HG02798 (cell line): ENCODE data around the gene TRAF3.
A peak's percentile ranks its signal among the peaks of the same experiment; 100 is the strongest.
"Not testable (repeated sequence)": the region's sequence is repeated elsewhere in the genome, so short reads cannot be mapped to it uniquely, and the experiment has no call there.

Source experiments
- ATAC-seq: cut with Tn5 transposase; IDR thresholded peaks from one replicate; pipeline ENCODE4 v1.9.1; 2021; ENCODE audit warnings: mild to moderate bottlenecking; ENCODE audit not compliant: unreplicated experiment, poor library complexity

TRAF3 gene

GRCh38 chr14:102916347-102917055 is 139.3 kb downstream of the TRAF3 start:
- ATAC-seq: no peak

DNA sequence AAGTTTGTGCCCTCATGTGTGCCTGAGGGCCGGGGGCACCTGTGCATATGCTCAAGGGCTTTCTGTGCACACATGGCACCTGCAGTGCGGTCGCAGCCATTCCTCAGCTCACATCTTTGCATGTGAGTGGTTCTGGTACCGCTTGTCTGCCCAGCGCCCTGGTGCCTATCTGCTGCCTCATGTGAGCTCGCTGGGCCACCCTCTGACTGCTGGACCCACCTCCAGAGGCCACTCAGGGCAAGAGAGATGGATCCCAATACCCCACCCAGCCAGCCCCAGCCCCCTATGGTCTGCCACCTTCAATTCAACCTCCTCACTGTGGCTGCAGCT is 139.8 kb downstream of the TRAF3 start:
- no peak for ATAC-seq

- ATAC-seq: no peak
Measured at GRCh38 chr14:102917469-102918211, 140.4 kb downstream of the TRAF3 start.

DNA sequence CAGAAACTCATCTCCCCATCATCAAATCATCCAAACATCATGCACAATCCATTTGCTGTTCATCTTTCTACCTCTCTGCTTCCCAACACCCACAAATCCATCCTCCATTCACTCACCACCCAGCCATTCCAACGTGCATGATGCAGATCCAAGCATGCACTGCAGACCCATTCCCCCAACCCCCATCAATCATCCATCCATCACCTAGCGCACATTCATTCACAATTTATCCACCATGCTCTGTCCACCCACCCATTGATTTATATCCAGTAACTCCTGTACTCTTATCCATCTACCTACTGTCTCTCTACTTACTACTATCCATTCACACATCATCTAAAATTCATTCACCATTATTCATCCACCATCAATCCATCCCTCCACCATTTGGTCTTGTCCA is 141.2 kb downstream of the TRAF3 start:
- no peak for ATAC-seq

DNA sequence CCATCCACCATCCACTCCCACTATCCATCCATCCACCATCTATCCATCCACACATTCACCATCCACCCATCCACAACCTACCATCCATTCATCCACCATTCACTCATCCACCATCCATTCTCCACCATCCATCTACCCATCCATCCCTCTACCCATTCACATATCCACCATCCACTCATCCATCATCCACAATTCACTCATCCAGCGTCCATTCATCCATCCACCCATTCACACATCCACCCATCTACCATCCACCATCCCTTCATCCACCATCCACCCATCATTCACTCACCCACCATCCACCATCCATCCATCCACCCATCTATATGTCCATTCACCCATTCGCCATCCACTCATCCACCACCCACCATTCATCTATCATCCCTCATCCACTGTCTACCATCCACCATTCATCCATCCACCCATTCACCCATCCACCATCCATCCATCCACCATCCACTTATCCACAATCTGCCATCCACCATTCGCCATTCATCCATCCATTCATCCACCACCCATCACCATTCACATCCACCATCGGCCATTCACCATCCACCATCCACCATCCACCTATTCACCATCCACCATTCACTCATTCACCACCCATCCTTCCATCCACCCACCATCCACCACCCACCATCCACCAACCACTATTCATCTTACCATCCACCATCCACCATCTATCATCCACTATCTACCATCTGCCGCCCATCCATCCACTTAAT is 143.2 kb downstream of the TRAF3 start:
- no peak for ATAC-seq

- ATAC-seq: no peak
Measured at GRCh38 chr14:102920998-102921304, 143.7 kb downstream of the TRAF3 start.

GRCh38 chr14:102922490-102923200 is 145.4 kb downstream of the TRAF3 start, which contains the start of gene AMN:
TSS of gene AMN (plus strand) at chr14:102922663. CDS start at chr14:102922689, 26 bp downstream.
- no peak for ATAC-seq

DNA sequence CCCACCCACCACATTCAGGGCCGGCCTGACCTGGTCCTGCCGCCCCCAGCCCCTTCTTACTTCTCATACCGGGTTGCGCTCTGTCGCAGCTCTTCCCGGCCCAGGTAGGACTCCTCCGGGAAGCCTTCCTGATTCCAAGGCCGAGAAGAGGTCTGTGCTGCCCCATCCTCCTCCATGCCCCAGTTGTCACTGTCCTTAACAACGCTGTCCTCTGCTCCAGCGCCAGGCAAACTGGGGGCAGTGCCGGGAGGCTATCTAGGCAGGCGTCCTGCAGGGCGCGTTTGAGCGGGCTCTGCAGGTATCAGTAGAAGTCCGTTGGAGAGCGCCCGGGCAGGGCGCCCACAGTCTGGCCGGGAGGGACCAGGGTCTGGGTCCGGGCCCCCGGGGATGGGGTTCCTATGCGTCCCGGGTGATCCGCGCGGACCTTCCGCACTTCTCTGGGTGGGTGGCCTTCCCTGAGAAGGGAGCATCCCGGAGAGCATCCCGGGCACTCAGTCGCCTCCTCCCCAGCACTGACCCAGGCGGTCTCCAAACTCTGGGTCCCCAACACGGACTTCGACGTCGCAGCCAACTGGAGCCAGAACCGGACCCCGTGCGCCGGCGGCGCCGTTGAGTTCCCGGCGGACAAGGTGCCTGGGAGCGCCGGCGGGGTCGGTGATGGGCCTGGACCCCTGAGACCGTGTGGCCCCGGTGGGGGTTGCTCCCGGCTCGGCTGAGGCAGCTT is 146.1 kb downstream of the TRAF3 start:
- no peak for ATAC-seq

DNA sequence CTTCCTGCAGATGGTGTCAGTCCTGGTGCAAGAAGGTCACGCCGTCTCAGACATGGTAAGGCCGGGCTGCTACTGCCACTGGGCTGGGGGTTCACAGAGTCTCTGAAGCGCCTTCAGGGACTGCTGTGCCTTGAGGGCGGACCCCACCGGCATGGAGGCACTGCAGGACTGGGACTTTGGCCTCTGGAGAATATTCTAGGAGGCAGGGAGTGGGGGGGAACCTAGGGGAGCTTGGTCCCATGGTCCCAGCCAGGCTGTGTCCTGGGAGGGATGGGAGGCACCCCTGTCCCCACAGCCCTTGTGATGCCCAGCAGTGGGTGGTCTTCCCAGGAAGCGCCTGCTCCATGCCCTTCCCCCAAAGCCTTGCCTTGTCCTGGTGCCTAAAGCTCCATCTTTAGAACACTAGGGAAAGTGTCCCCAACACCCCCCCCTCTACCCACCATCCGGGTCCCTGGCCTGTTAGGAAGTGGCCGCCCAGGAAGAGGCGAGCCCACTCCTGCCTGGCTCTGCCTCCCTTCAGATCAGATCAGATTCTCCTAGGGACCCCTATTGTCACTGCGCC is 146.8 kb downstream of the TRAF3 start:
- no peak for ATAC-seq

DNA sequence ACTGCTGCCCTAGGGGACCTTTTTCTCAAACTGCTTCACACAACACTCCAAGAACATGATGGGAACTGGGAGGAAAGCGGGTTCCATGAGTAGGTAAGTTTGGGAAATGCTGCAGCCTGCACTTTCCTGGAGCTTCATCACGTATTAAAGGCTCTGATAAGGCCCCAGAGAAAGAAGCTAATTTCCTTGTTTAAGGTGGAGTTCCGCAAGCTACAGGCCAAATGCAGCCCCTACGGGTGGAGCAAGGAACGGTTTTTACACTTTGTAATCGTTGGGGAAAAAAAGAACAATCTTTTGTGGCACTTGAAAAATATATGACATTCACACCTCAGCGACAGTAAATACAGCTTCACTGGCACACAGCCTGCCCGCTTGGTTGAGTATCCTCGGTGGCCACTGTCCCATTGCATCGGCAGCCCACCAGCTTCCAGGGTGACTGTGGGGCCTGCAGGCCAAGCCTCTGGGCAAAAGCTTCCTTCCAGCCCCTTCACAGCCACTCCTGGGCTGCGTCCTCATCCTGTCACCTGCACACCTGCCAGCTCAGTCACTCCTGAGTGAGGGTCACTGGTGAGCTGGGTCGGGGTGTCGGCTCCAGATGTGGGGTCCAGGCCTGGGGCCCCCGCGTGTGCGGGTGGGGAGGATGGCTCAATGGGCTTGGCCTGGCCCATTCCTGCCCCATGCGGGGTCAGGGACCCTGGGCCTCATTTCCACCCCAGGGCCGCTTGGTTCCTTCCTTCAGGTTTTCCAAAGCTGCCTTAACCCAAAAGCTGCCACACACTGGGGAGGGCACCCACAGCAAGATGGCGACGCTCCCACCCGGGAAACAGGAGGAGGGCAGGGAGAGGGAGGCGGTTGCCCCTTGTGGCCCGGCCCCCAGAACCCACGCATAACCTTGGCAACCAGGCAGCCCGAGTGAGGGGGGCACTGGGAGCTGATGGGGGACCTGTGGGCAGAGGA is 147.7 kb downstream of the TRAF3 start:
- ATAC-seq: no peak

- ATAC-seq: no peak
Measured at GRCh38 chr14:102925646-102926045, 148.4 kb downstream of the TRAF3 start.

DNA sequence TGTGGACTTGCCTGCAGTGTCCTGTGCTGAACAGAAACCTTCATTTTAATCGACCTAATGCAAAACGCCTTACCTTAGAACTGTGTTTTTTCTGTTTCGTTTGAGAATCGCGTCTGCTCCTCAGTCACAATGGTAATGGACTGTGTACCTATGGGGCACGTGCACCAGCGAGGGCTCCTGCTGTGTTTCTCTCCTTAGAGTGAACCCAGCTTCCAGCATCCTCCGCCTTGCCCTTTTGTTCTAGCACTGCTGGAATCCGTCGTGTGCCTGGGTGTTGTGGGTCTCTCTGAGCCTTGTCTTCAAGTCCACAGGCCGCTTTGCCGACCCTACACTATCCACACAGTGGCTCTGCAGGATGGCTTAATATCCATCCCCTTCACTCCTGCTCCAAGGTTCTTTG is 148.9 kb downstream of the TRAF3 start:
- ATAC-seq: no peak

DNA sequence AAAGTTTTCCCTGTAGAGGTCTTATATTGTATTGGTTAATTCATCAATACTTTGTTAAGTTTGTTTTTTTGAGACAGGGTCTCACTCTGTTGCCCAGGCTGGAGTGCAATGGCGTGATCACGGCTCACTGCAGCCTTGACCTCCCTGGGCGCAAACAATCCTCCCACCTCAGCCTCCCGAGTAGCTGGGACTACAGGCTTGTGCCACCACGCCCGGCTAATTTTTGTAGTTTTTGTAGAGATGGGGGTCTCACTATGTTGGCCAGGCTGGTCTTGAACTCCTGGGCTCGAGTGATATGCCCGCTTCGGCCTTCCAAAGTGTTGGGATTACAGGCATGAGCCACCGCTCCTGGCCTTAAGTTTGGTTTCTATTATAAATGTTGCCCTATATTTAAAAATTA is 149.6 kb downstream of the TRAF3 start:
- ATAC-seq: not testable (repeated sequence)

DNA sequence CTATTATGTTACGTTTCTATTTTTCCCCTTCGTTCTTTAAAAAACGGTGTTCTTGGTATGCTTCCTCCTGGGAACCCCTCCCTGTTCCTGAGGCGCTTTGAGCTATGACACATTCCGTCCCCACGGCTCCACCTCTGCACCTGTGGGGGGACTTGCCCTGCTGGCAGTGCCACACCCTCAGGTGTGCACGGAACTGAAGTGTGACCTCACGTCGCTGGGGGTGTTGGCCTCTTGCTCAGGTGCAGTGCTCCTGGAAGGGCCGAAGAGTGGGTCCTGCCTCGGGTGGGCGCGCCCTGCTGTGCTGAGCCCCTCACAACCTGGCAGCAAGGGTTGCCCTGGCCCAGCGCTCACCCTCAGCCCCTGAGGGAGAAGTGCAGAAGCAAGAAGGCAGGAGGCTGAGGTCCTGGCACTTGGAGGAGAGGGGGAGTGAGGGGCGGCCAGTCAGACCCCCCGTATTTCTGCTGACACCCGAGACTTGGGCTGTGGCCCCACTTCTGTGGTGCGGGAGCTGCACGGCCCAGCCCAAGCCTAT is 150.2 kb downstream of the TRAF3 start:
- ATAC-seq: no peak

GRCh38 chr14:102927878-102928411 is 150.7 kb downstream of the TRAF3 start:
- peak; percentile 7 for ATAC-seq

DNA sequence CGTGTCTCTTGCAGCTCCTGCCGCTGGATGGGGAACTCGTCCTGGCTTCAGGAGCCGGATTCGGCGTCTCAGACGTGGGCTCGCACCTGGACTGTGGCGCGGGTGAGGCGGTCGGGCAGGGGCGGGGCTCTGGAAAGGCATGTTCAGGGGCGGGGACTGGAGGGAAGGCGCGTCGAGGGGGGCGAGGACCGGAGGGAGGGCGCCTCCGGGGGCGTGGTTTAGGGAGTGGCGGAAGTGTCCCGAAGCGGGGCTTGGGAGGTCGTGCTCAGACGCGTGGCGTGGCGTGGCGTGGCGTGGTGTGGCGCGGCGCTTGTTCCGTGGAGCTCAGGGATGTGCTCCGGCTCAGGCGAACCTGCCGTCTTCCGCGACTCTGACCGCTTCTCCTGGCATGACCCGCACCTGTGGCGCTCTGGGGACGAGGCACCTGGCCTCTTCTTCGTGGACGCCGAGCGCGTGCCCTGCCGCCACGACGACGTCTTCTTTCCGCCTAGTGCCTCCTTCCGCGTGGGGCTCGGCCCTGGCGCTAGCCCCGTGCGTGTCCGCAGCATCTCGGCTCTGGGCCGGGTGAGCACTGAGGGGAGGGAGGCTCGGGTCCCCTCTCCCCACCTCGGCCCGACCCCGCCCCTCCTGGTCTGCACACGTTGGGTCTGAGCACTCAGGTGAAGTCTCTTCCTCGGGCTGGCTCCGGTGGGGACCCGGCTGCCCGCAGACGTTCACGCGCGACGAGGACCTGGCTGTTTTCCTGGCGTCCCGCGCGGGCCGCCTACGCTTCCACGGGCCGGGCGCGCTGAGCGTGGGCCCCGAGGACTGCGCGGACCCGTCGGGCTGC is 151.4 kb downstream of the TRAF3 start:
- peak; percentile 64 for ATAC-seq
